ENCODE results near the gene ARHGEF26.
"Not testable (repeated sequence)": the region's sequence is repeated elsewhere in the genome, so short reads cannot be mapped to it uniquely, and the experiment has no call there.

Gene ARHGEF26

GRCh38 chr3:154120961-154121700 lies at the start of gene ARHGEF26:
Gene ARHGEF26 (plus strand): TSS chr3:154121390. CDS start chr3:154121993, 603 bp downstream.
- DNase-seq: peak; percentile 65

DNA sequence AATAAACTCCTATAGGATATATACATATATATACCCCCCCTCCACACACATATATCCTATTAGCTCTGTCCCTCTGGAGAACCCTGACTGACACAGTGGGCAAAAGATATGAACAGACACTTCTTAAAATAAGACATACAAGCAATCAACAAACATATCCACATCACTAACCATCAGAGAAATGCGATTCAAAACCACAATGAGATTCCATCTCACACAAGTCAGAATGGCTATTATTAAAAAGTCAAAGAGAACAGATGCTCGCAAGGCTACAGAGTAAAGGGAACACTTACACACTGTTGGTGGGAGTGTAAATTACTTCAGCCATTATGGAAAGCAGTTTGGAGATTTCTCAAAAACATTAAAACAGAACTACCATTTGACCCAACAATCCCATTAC lies 46.2 kb upstream of the ARHGEF26 start:
- DNase-seq: no peak

DNA sequence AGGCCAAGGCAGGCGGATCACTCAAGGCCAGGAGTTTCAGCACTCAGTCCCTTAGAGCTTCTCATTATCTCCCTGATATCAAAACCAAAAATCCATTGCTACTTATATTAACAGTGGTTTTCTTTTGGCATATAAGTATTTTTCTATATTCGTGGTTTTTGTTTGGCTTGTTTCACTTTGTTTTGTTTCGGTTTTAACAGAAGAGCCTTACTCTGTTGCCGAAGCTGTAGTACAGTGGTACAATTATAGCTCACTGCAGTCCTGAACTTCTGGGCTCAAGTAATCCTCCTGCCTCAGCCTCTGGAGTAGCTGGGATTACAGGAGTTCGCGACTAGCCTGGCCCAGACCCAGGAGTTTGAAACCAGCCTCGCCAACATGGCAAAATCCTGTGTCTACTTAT lies 42.5 kb upstream of the ARHGEF26 start:
- no peak for DNase-seq

DNA sequence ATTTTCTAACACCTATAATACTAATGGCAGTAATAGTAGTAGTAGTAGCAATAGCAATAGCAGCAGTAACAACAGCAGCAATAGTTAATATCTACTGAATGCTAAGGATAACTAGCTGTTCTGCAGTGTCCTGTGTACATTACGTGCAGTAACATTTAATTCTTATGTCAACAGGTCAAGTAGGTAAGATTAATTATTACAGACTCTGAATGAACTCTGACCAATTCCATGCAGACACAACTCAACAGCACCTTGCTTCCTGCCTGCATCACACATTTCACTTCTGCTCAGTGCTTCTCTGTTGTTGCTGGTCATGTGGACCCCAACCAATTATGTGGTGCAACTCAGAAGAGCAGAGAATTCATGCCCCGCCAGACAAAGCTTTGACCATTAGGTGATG lies 39.9 kb upstream of the ARHGEF26 start:
- DNase-seq: no peak

GRCh38 chr3:154085071-154085470 lies 36.1 kb upstream of the ARHGEF26 start:
- no peak for DNase-seq

DNA sequence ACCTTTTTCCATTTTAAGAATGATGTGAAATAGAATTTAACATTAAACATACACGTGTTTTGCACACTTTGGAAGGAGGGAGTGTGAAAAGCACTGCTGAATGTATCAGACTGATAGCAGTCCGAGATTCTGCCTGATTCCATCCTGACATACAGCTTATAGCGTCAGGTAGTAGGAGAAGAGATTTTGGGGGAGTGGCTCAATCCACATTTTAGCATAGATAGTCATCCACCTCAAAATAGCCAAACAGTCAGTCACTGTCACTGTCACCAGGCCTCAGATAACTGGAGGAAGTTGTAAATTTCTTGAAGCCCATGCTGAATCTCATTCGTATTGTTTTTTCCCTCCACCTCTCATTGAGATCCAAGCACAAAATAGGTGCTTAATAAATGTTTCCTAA lies 35.4 kb upstream of the ARHGEF26 start:
- no peak for DNase-seq

DNA sequence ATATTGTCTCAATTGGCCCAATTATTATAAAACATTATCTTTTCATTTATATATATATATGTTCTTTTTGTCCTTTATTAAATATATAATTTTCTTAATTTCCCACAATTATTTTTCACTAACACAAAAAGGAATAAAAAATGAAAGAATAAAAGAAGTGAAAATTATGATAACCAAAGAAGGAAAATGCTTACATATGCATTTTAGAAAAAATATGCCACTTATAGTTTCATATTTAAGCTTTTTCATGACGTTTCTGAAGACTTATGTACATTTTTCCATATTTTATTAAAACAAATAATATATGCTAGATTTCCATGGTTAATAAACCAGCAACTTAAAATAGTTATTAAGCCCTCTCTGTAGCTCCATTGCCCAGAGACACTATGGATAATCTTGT lies 34.9 kb upstream of the ARHGEF26 start:
- no peak for DNase-seq

- DNase-seq: not testable (repeated sequence)
Observed at GRCh38 chr3:154087756-154088480, 33.3 kb upstream of the ARHGEF26 start.

DNA sequence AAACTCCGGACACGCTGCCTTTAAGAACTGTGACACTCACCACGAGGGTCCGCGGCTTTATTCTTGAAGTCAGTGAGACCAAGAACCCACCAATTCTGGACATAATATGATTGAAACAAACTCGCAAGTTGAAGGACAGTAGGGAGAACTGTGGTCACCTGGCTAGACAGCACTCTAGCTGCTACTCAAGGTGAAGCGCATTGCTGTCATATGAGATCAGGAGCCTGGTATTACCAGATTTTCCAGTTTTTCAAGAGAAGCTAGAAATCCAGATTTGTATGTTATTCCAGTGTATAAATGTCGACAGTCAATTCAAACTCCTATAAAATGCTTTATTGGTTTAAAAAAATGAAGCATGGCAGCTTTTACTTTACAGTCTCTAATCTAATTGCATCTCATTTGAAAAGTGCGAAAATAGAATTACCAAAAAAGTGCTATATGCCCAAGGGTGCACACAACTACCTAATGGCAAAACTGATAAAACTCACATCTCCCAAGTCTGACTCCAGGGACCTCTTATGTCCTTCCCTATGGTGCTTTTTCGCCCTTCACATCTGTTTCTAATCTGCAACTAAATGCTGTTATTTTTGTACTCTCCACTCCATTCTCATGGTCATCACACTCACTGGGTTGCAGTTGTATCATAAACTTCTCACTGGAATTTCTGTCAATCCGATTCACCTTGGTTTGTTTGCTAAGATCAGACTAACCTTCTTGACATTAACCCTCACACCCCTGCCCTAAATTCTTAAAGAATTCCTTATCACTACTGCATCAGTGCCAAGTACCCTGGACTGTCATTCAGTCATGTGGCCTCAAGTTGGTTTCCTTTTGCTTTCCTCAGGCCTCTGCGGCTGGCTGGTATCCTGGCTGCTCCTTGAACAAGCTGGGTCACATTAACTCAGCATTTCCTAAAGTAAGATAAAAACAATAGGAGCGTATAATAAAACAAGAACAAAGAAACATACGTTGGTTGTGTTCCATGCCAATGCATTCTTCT lies 31.5 kb upstream of the ARHGEF26 start:
- DNase-seq: no peak

GRCh38 chr3:154094051-154094450 lies 27.1 kb upstream of the ARHGEF26 start:
- DNase-seq: no peak

DNA sequence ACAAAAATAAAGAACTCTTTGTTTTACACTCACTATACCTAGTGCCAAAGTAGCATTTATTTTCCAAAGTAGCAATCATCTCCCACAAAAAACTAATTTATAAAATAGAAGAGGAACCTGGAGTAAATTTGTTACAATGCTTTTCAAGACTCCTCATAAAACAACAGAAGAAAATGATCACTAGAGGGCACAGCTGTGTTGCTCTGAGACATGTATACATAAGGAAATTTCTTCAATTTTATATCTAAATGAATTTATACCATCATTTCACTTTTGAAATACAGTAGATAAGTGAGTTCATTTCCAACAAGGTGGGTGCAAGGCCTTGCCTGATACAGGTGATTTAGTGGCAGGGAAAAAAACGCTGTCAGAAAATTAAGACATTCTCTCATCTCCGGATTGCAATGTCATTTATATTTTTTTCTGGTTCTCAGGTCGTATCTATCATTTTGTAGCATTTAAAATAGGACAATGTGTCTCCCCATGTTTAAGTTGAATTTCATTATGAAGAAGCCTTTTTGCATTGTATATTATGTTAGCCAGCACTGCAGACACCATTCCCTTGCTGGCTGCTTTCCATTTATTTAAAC lies 25.3 kb upstream of the ARHGEF26 start:
- no peak for DNase-seq

GRCh38 chr3:154098376-154098775 lies 22.8 kb upstream of the ARHGEF26 start:
- no peak for DNase-seq

GRCh38 chr3:154100556-154100955 lies 20.6 kb upstream of the ARHGEF26 start:
- DNase-seq: no peak

DNA sequence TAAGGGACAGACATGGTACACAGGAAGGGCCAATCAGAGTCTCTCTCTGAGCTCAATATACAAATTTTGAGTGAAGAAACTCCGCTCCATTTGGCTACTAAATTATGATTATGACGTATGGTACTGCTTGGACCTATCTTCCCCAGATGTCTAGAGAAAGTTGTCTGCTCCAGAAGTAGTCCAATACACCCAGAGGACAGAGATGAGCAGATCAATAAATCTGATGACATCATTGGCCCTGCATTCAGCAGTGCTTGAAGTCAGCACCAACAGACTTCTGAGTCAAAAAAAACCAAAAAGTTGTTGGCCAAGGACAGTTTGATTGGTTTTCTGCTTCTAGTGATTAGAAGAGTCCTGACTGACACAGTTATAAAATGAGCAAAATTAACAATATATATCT lies 19.9 kb upstream of the ARHGEF26 start:
- DNase-seq: no peak

GRCh38 chr3:154102225-154102624 lies 19.0 kb upstream of the ARHGEF26 start:
- no peak for DNase-seq

DNA sequence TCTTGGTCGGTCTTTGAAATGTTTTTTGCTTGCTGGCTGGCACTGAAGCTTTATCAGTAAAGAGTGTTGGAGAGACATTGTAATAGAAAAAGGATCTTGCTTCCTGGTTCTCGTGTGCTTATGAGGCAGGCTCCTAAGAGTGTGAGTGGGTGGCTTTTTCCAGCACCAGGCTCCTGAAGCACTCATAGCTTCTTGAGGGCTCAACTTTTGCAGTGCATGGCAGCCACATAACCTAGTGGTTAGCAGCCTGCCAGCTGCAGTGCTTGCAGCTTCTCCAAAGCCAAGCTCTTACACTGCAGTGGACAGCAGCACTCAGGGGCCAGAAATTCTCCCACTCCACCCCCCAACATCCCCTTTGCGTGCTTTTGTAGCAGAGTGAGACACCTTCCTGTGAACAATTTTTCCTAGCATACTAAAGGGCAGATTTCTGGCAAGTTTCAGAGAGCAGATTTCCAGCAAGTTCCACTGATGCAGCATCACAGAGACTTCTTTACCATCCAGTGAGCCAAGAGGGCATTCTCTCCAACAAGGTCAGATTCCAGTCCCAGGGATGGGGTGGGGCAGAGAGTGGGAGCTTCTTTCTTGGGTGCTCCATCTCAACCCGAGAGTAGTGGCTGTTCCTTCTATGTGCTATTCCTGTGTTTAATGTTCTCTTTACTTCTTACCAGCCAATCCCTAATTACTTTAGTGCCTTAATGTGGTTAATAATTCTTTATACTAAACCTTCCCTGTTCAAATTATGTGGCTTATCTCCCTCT lies 15.8 kb upstream of the ARHGEF26 start:
- no peak for DNase-seq

DNA sequence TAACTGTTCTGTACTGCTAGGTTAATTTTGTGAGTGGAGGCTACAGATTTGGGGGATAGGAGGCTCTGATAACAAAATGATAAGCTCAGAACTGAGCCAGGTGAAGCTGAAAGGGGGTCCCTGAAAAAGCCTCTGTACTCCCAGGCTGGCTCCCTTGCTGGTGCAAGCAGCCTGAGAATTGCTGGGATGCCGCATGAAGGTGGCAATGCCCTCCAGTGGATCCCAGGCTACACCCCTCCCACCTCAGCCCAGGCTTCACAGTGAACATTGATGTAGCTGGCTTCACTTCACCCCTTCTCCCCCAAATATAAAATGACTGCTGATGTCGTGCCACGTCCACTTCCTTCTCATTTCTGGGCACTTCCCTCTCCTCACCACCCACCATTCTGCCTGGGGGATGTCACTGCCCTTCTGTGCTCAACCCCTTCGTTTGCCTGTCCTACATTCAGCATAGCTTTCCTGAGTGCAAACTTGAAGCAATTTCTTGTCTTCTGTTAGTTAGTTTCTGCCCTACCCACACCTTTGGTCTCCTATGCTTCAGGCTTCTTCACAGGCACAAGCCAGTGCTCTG lies 9.7 kb upstream of the ARHGEF26 start:
- no peak for DNase-seq

GRCh38 chr3:154112146-154112852 lies 8.9 kb upstream of the ARHGEF26 start:
- DNase-seq: no peak

GRCh38 chr3:154113609-154114008 lies 7.6 kb upstream of the ARHGEF26 start:
- no peak for DNase-seq

DNA sequence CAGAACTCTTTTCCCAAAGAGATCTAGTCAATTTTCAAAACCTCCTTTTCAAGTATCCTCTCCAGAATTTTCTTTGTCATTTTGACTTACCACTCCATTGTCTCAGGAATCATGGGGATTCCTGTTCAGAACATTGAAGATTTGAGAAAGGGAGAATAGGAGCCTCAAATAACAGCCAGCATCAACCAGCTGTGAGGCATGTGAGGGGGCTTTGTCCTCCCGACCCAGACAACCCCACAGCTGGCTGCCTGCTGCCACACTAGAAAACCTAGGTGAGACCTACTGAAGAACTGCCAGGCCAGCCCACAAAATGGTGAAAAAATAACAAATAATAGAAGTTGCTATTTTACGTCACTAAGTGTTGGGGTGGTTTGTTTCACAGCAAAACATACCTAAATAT lies 5.9 kb upstream of the ARHGEF26 start:
- no peak for DNase-seq

GRCh38 chr3:154119951-154120350 lies 1.2 kb upstream of the ARHGEF26 start:
- no peak for DNase-seq
